Tibial artery (tissue), 4 donors: ENCODE results near the gene GUCA2B.
A peak's percentile ranks its signal among the peaks of the same experiment; 100 is the strongest.

Experiments used
- DNase-seq, 2 donors: peaks; one replicate each; pipeline ENCODE4 v3.0.0-alpha.2; 2019
- H3K27ac ChIP-seq, 2 donors: fragments of 200-600 bp; sonication (generic) in 1 of 2; 1 replicate in 1 of 2; 2 replicates in 1 of 2; pipeline ENCODE4 v1.5.1; 2018 to 2019; ENCODE audit warnings: mild to moderate bottlenecking in 1 of 2
- H3K27me3 ChIP-seq, 2 donors: fragments of 200-600 bp; sonication (generic) in 1 of 2; one replicate each; pipeline versions ENCODE4 v1.5.1 to v1.6.0; 2016 to 2019
- H3K36me3 ChIP-seq, 3 donors: fragments of 200-600 bp; sonication (generic) in 2 of 3; one replicate each; pipeline ENCODE4 v1.5.1; 2016 to 2019; ENCODE audit warnings: mild to moderate bottlenecking in 2 of 3
- H3K4me1 ChIP-seq, 4 donors: fragments of 200-600 bp; sonication (generic) in 2 of 4; 1 replicate in 3 of 4; 2 replicates in 1 of 4; pipeline ENCODE4 v1.5.1; 2016 to 2019
- H3K4me3 ChIP-seq, 2 donors: fragments of 200-600 bp; sonication (generic) in 1 of 2; 1 replicate in 1 of 2; 2 replicates in 1 of 2; pipeline ENCODE4 v1.5.1; 2018 to 2019; ENCODE audit warnings: mild to moderate bottlenecking in 2 of 2
- H3K9me3 ChIP-seq, 3 donors: fragments of 200-600 bp; sonication (generic) in 1 of 3; one replicate each; pipeline ENCODE4 v1.5.1; 2016 to 2019
- intact Hi-C: fragments of 100-400 bp; cut with DNase I; formaldehyde crosslinking; loops from one replicate; pipeline ENCODE4 v1.15.0; 2023; ENCODE audit warnings: low total_unique reads
- TF ChIP-seq, protein P1 (sequence below), 2 experiments: fragments of 200-600 bp in 1 of 2; fragments of 450-650 bp in 1 of 2; IDR thresholded peaks; one replicate each; pipeline ENCODE4 v1.5.1; 2017 to 2019; ENCODE audit warnings: antibody characterized with exemption in 2 of 2, mild to moderate bottlenecking in 1 of 2, moderate library complexity in 1 of 2

The GUCA2B gene

DNA sequence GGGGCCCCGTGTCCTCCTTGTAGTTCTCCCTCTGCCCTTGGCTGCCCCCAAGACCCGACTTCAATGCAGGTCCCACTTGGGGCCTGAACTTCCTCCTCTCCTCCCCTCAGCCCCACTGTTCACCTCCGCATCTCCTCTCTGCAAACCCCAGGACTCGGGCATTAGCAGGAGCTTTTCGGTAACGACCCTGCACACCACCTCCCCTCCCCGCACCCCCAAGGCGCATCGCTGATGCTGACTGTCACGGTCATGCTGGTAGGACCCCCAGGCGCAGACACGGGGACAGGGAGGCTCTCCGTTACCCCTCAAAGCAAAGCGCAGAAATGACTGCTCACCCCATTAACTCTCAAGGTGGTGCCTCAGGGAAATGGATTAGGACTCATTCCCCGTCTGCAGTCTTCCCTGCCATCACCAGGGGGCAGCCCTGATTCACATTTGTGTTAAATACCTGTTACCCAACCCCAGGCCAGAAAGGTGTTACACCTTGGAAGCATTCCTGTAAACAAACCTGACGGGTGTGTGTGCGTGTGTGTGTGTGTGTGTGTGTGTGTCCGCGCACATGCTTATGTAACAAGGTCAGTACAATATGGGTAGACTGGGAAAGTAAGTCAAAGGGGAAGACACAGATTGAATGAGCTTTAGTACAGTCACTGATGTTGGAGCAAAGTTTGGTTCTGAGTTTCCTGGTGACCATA, 6.4 kb upstream of the GUCA2B start:
- Histone ChIP-seq H3K27ac (no peak overlapping the region), H3K9me3 (no peaks in the 10 kb centered on the region), H3K4me3 (no peak overlapping the region), H3K36me3 (no peaks in the 10 kb centered on the region), H3K4me1 (no peaks in the 10 kb centered on the region), H3K27me3 (peaks cover 0 to 76% of the 10 kb centered on the region in 2 donors)
- no peak for DNase-seq
- TF ChIP-seq, protein P1, sequence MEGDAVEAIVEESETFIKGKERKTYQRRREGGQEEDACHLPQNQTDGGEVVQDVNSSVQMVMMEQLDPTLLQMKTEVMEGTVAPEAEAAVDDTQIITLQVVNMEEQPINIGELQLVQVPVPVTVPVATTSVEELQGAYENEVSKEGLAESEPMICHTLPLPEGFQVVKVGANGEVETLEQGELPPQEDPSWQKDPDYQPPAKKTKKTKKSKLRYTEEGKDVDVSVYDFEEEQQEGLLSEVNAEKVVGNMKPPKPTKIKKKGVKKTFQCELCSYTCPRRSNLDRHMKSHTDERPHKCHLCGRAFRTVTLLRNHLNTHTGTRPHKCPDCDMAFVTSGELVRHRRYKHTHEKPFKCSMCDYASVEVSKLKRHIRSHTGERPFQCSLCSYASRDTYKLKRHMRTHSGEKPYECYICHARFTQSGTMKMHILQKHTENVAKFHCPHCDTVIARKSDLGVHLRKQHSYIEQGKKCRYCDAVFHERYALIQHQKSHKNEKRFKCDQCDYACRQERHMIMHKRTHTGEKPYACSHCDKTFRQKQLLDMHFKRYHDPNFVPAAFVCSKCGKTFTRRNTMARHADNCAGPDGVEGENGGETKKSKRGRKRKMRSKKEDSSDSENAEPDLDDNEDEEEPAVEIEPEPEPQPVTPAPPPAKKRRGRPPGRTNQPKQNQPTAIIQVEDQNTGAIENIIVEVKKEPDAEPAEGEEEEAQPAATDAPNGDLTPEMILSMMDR (IDR thresholded peaks at IDR 0.05): peak; percentile 68 to 74
- intact Hi-C loops: no loop called here

DNA sequence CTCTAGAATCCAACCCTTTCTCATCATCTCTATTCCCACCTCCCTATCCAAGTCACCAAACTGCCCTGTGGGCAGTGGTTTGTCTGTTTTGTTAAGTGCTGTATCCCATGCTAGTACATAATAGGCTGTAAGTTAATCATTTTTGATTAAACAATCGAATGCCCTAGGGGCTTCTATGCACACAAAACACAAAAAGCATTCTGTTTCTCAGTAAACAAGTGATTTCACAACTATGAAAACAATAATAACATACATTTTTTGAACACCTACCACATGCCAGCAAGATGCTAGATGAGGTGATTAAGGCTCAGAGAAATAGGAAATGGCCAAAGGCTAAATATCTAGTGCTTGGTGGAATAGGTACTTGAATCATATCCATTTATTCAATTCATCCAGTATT, 5.0 kb upstream of the GUCA2B start:
- H3K4me3 ChIP-seq: no peak overlapping the region
- H3K4me1 ChIP-seq: no peaks in the 10 kb centered on the region
- no peak for DNase-seq
- intact Hi-C loops: no loop called here
- H3K27ac ChIP-seq: no peak overlapping the region
- TF ChIP-seq, protein P1 (IDR thresholded peaks at IDR 0.05): no peak
- H3K9me3 ChIP-seq: no peaks in the 10 kb centered on the region
- peaks cover 0 to 68% of the 10 kb centered on the region in 2 donors for H3K27me3 ChIP-seq
- no peaks in the 10 kb centered on the region for H3K36me3 ChIP-seq

DNA sequence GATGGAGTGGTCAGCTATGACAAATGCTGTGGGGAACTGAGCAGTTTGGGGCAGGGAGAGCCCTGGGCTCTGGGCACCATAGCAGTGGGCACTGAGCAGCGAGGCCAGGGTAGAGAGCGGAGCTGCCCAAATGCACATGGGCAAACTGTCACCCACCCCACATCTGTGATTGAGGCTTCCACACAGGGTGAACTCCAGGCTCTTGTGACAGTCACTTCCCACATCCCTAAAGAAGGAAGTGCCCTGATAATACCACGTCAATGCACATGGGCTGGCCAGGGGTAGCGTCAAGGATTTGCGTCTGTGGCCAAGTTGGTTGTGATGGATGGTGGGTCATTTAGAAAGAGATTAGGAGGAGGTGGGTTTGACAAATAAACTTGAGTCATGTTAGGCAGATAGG, 2.6 kb upstream of the GUCA2B start:
- no peaks in the 10 kb centered on the region for H3K4me1 ChIP-seq
- intact Hi-C loops: no loop called here
- TF ChIP-seq, protein P1 (IDR thresholded peaks at IDR 0.05): no peak

DNA sequence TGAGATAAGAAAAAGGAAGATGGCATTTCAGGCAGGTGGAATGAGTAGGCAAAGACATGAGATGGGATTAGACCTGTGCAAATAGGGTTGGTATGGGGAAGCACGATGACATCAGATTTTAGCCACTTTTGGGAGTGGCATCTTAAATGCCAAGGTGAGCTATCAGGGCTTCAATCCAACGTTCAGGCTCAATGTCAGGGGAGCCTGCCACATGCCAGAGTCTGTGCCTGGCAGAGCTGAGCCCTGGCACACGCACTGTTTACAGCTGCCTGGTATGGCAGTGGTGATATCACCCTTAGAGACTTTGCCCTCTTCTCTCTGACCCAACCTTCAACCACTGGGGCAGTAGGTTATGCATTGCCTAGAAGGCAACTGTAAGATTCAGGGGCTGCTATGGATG, 1.1 kb upstream of the GUCA2B start:
- TF ChIP-seq, protein P1 (IDR thresholded peaks at IDR 0.05): no peak
- Histone ChIP-seq H3K4me3 (no peak overlapping the region), H3K27me3 (peaks cover 0 to 40% of the 10 kb centered on the region in 2 donors), H3K9me3 (no peaks in the 10 kb centered on the region), H3K36me3 (no peaks in the 10 kb centered on the region), H3K27ac (no peak overlapping the region), H3K4me1 (no peaks in the 10 kb centered on the region)
- DNase-seq: no peak
- intact Hi-C loops: no loop called here

More for the DNA sequence above, 2.6 kb upstream of the GUCA2B start:
- H3K27ac ChIP-seq: no peak overlapping the region
- DNase-seq: no peak
- no peaks in the 10 kb centered on the region for H3K9me3 ChIP-seq
- no peaks in the 10 kb centered on the region for H3K36me3 ChIP-seq
- peaks cover 0 to 52% of the 10 kb centered on the region in 2 donors for H3K27me3 ChIP-seq
- H3K4me3 ChIP-seq: no peak overlapping the region

DNA sequence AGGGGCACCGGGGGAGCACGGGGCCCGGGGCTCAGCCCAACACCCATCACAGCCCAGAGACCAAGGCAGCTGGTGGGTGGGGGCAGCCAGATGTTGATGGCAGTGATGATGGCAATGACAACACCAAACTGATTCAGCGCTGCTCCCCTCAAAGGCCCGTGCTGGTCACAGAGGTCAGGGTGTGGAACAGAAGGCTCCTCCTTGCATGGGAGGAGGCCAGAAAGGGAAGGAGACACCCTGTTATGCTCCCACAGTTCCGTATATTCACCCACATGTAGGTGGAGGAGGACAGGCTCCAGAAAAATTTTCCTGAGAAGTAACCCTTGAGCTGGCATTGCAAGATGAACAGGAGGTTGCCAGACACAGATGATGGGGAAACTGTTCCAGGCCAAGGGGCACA, 414 bp downstream of the GUCA2B start:
- no peak overlapping the region for H3K4me3 ChIP-seq
- TF ChIP-seq, protein P1 (IDR thresholded peaks at IDR 0.05): no peak
- no peaks in the 10 kb centered on the region for H3K36me3 ChIP-seq
- intact Hi-C loops: no loop called here
- H3K27me3 ChIP-seq: peaks cover 0 to 29% of the 10 kb centered on the region in 2 donors
- no peak overlapping the region for H3K27ac ChIP-seq
- no peak for DNase-seq
- H3K9me3 ChIP-seq: no peaks in the 10 kb centered on the region
- H3K4me1 ChIP-seq: no peaks in the 10 kb centered on the region
